GDM1 (cell line): ENCODE results near the gene LRCH4.
A peak's percentile ranks its signal among the peaks of the same experiment; 100 is the strongest.
"Not testable (repeated sequence)": the region's sequence is repeated elsewhere in the genome, so short reads cannot be mapped to it uniquely, and the experiment has no call there.

Experiments used
- DNase-seq: peaks from one replicate; lab custom pipeline; 2025; lab: John Stamatoyannopoulos, UW

LRCH4 gene

GRCh38 chr7:100544967-100545359, 41.0 kb downstream of the LRCH4 start:
- DNase-seq, result no peak

- DNase-seq, result no peak
These were observed 41.5 kb downstream of the LRCH4 start for GRCh38 chr7:100544386-100544785.

- no peak for DNase-seq
These were observed 42.3 kb downstream of the LRCH4 start for GRCh38 chr7:100543586-100543985.

- DNase-seq, result not testable (repeated sequence)
These were observed 44.6 kb downstream of the LRCH4 start for GRCh38 chr7:100541309-100541708.

- no peak for DNase-seq
These were observed 45.7 kb downstream of the LRCH4 start for GRCh38 chr7:100540073-100540723.

- DNase-seq, result no peak
These were observed 46.4 kb downstream of the LRCH4 start for GRCh38 chr7:100539436-100540006.

GRCh38 chr7:100538654-100539435, 47.1 kb downstream of the LRCH4 start, which contains the start of gene AGFG2:
Gene AGFG2 (plus strand): TSS chr7:100539203. CDS start chr7:100539347, 144 bp downstream.
- DNase-seq, result peak; percentile 100

GRCh38 chr7:100538348-100538653, 47.6 kb downstream of the LRCH4 start:
- no peak for DNase-seq

- DNase-seq, result not testable (repeated sequence)
These were observed 49.2 kb downstream of the LRCH4 start for GRCh38 chr7:100536695-100537094.

- not testable (repeated sequence) for DNase-seq
These were observed 49.9 kb downstream of the LRCH4 start for GRCh38 chr7:100535982-100536381.

GRCh38 chr7:100532165-100533022, 53.5 kb downstream of the LRCH4 start:
- no peak for DNase-seq

- not testable (repeated sequence) for DNase-seq
These were observed 57.6 kb downstream of the LRCH4 start for GRCh38 chr7:100528108-100528866.
